Measurements from ENCODE around the gene ANK3.

The ANK3 gene

GRCh38 chr10:60142736-60143135, 246.9 kb downstream of the ANK3 start:
- Histone ChIP-seq H3K36me3 (ENCODE audit: control insufficient read depth in 1 of 2, insufficient read depth in 2 of 2, low read length in 2 of 2) (no peaks in the 10 kb centered on the region), H2AFZ (ENCODE audit: insufficient read depth, low read length, poor library complexity) (no peak overlapping the region), H3K9me3 (ENCODE audit: insufficient read depth, low read depth, low read length) (no peaks in the 10 kb centered on the region), H3K4ac (ENCODE audit: low read depth, low read length) (no peak overlapping the region), H3K27me3 (ENCODE audit: insufficient read depth, low read length) (no peaks in the 10 kb centered on the region), H3K9ac (ENCODE audit: low read length) (no peak overlapping the region), H2BK5ac (ENCODE audit: low read depth, low read length, poor library complexity) (no peak overlapping the region), H2BK12ac (ENCODE audit: low read length) (no peak overlapping the region), H3K14ac (ENCODE audit: low read length) (no peak overlapping the region), H3K79me1 (ENCODE audit: low read length) (peaks cover 13% of the 10 kb centered on the region), H3K4me1 (ENCODE audit: control insufficient read depth in 1 of 2, insufficient read depth in 2 of 2, low read length in 2 of 2) (peaks cover 6% of the 10 kb centered on the region in 2 experiments), H3K4me2 (ENCODE audit: low read length) (no peak overlapping the region), H4K12ac (ENCODE audit: low read depth, low read length) (no peak overlapping the region), H4K91ac (ENCODE audit: low read depth, low read length) (no peak overlapping the region), H3K79me2 (ENCODE audit: control insufficient read depth, insufficient read depth, low read length, poor library complexity) (peaks cover 3% of the 10 kb centered on the region), H3K4me3 (ENCODE audit: low read depth, low read length) (no peak overlapping the region), H2AK5ac (ENCODE audit: low read length) (no peak overlapping the region), H3K27ac (ENCODE audit: low read depth, low read length) (no peak overlapping the region), H4K8ac (ENCODE audit: low read depth, low read length) (no peak overlapping the region), H3K18ac (ENCODE audit: low read length) (no peak overlapping the region), H2BK120ac (ENCODE audit: insufficient read depth, low read length, poor library complexity) (no peak overlapping the region), H3K23ac (ENCODE audit: low read length) (no peak overlapping the region)
- no CpG with 5 or more reads among the region's 1 CpG for WGBS (ENCODE audit: extremely low coverage, insufficient coverage, insufficient read length)
- DNase-seq, result no peak

GRCh38 chr10:60141896-60142559, 247.6 kb downstream of the ANK3 start:
- Histone ChIP-seq H3K27ac (ENCODE audit: low read depth, low read length) (no peak overlapping the region), H2BK12ac (ENCODE audit: low read length) (no peak overlapping the region), H3K4me2 (ENCODE audit: low read length) (no peak overlapping the region), H4K8ac (ENCODE audit: low read depth, low read length) (no peak overlapping the region), H3K36me3 (ENCODE audit: control insufficient read depth in 1 of 2, insufficient read depth in 2 of 2, low read length in 2 of 2) (no peaks in the 10 kb centered on the region), H3K4me1 (ENCODE audit: control insufficient read depth in 1 of 2, insufficient read depth in 2 of 2, low read length in 2 of 2) (peaks cover 6% of the 10 kb centered on the region in 2 experiments), H2AFZ (ENCODE audit: insufficient read depth, low read length, poor library complexity) (no peak overlapping the region), H3K9me3 (ENCODE audit: insufficient read depth, low read depth, low read length) (no peaks in the 10 kb centered on the region), H3K4me3 (ENCODE audit: low read depth, low read length) (no peak overlapping the region), H3K9ac (ENCODE audit: low read length) (no peak overlapping the region), H2BK5ac (ENCODE audit: low read depth, low read length, poor library complexity) (no peak overlapping the region), H3K18ac (ENCODE audit: low read length) (no peak overlapping the region), H3K79me1 (ENCODE audit: low read length) (peaks cover 13% of the 10 kb centered on the region), H4K12ac (ENCODE audit: low read depth, low read length) (no peak overlapping the region), H3K79me2 (ENCODE audit: control insufficient read depth, insufficient read depth, low read length, poor library complexity) (peaks cover 3% of the 10 kb centered on the region), H3K23ac (ENCODE audit: low read length) (no peak overlapping the region), H2AK5ac (ENCODE audit: low read length) (no peak overlapping the region), H3K27me3 (ENCODE audit: insufficient read depth, low read length) (no peaks in the 10 kb centered on the region), H3K14ac (ENCODE audit: low read length) (no peak overlapping the region), H2BK120ac (ENCODE audit: insufficient read depth, low read length, poor library complexity) (no peak overlapping the region), H4K91ac (ENCODE audit: low read depth, low read length) (no peak overlapping the region), H3K4ac (ENCODE audit: low read depth, low read length) (no peak overlapping the region)
- no CpG with 5 or more reads among the region's 7 CpGs for WGBS (ENCODE audit: extremely low coverage, insufficient coverage, insufficient read length)
- DNase-seq, result peak in 1 of 2 donors; percentile 8

- DNase-seq, result peak in 1 of 2 donors; percentile 57
- no peak overlapping the region for H3K9ac ChIP-seq (ENCODE audit: low read length)
- peak overlapping the region; percentile 25 for H2BK12ac ChIP-seq (ENCODE audit: low read length)
- peaks cover 13% of the 10 kb centered on the region for H3K79me1 ChIP-seq (ENCODE audit: low read length)
- H4K91ac ChIP-seq (ENCODE audit: low read depth, low read length), result peak overlapping the region; percentile 41
- H3K18ac ChIP-seq (ENCODE audit: low read length), result no peak overlapping the region
- no peaks in the 10 kb centered on the region for H3K36me3 ChIP-seq (ENCODE audit: control insufficient read depth in 1 of 2, insufficient read depth in 2 of 2, low read length in 2 of 2)
- H4K12ac ChIP-seq (ENCODE audit: low read depth, low read length), result no peak overlapping the region
- no peaks in the 10 kb centered on the region for H3K9me3 ChIP-seq (ENCODE audit: insufficient read depth, low read depth, low read length)
- H2BK120ac ChIP-seq (ENCODE audit: insufficient read depth, low read length, poor library complexity), result peak overlapping the region; percentile 90
- no peaks in the 10 kb centered on the region for H3K27me3 ChIP-seq (ENCODE audit: insufficient read depth, low read length)
- H3K4me2 ChIP-seq (ENCODE audit: low read length), result peak overlapping the region; percentile 73
- no peak overlapping the region for H3K4ac ChIP-seq (ENCODE audit: low read depth, low read length)
- H3K27ac ChIP-seq (ENCODE audit: low read depth, low read length), result peak overlapping the region; percentile 96
- peak overlapping the region; percentile 6 for H3K14ac ChIP-seq (ENCODE audit: low read length)
- H3K23ac ChIP-seq (ENCODE audit: low read length), result no peak overlapping the region
- no peak overlapping the region for H2AK5ac ChIP-seq (ENCODE audit: low read length)
- no peak overlapping the region for H3K4me3 ChIP-seq (ENCODE audit: low read depth, low read length)
- peaks cover 6% of the 10 kb centered on the region in 2 experiments for H3K4me1 ChIP-seq (ENCODE audit: control insufficient read depth in 1 of 2, insufficient read depth in 2 of 2, low read length in 2 of 2)
- peaks cover 3% of the 10 kb centered on the region for H3K79me2 ChIP-seq (ENCODE audit: control insufficient read depth, insufficient read depth, low read length, poor library complexity)
- H4K8ac ChIP-seq (ENCODE audit: low read depth, low read length), result peak overlapping the region; percentile 21
- H2AFZ ChIP-seq (ENCODE audit: insufficient read depth, low read length, poor library complexity), result peak overlapping the region; percentile 30
- peak overlapping the region; percentile 76 for H2BK5ac ChIP-seq (ENCODE audit: low read depth, low read length, poor library complexity)
- no CpG with 5 or more reads among the region's 12 CpGs for WGBS (ENCODE audit: extremely low coverage, insufficient coverage, insufficient read length)
These were observed 248.7 kb downstream of the ANK3 start for GRCh38 chr10:60140651-60141632.

- H4K12ac ChIP-seq (ENCODE audit: low read depth, low read length), result no peak overlapping the region
- peak; percentile 80 to 96 for DNase-seq
- peak overlapping the region; percentile 79 for H3K14ac ChIP-seq (ENCODE audit: low read length)
- no peaks in the 10 kb centered on the region for H3K9me3 ChIP-seq (ENCODE audit: insufficient read depth, low read depth, low read length)
- peak overlapping the region; percentile 96 for H3K27ac ChIP-seq (ENCODE audit: low read depth, low read length)
- peak overlapping the region; percentile 73 for H4K91ac ChIP-seq (ENCODE audit: low read depth, low read length)
- H3K4me1 ChIP-seq (ENCODE audit: control insufficient read depth in 1 of 2, insufficient read depth in 2 of 2, low read length in 2 of 2), result peaks cover 9 to 13% of the 10 kb centered on the region in 2 experiments
- H3K18ac ChIP-seq (ENCODE audit: low read length), result no peak overlapping the region
- H2BK12ac ChIP-seq (ENCODE audit: low read length), result no peak overlapping the region
- H2AK5ac ChIP-seq (ENCODE audit: low read length), result no peak overlapping the region
- H3K9ac ChIP-seq (ENCODE audit: low read length), result peak overlapping the region; percentile 45
- H2BK120ac ChIP-seq (ENCODE audit: insufficient read depth, low read length, poor library complexity), result peak overlapping the region; percentile 90
- H2BK5ac ChIP-seq (ENCODE audit: low read depth, low read length, poor library complexity), result peak overlapping the region; percentile 78
- H2AFZ ChIP-seq (ENCODE audit: insufficient read depth, low read length, poor library complexity), result no peak overlapping the region
- no peaks in the 10 kb centered on the region for H3K27me3 ChIP-seq (ENCODE audit: insufficient read depth, low read length)
- H3K79me1 ChIP-seq (ENCODE audit: low read length), result peaks cover 20% of the 10 kb centered on the region
- H3K4me2 ChIP-seq (ENCODE audit: low read length), result peak overlapping the region; percentile 73
- no peak overlapping the region for H3K23ac ChIP-seq (ENCODE audit: low read length)
- no peaks in the 10 kb centered on the region for H3K36me3 ChIP-seq (ENCODE audit: control insufficient read depth in 1 of 2, insufficient read depth in 2 of 2, low read length in 2 of 2)
- WGBS (ENCODE audit: extremely low coverage, insufficient coverage, insufficient read length), result no CpG with 5 or more reads among the region's 8 CpGs
- peaks cover 3% of the 10 kb centered on the region for H3K79me2 ChIP-seq (ENCODE audit: control insufficient read depth, insufficient read depth, low read length, poor library complexity)
- peak overlapping the region; percentile 74 for H4K8ac ChIP-seq (ENCODE audit: low read depth, low read length)
- no peak overlapping the region for H3K4ac ChIP-seq (ENCODE audit: low read depth, low read length)
- H3K4me3 ChIP-seq (ENCODE audit: low read depth, low read length), result no peak overlapping the region
These were observed 249.7 kb downstream of the ANK3 start for GRCh38 chr10:60139798-60140566.

Data from trophoblast cell (in vitro differentiated cells and primary cell).